Caco-2 (cell line): ENCODE measurements around the gene IFIT2. TPM values are rescaled to one million over a fixed set of nuclear protein-coding genes. Genes with fewer than 3 reads are reported as not detected.
A peak's percentile ranks its signal among the peaks of the same experiment; 100 is the strongest.

Experiments used
- BruUV-seq: library from RNA; stranded (reverse); fragments of 400-500 nt; replicated peaks from 2 replicates; lab custom pipeline; 2021; lab: Mats Ljungman, UMichigan
- CTCF ChIA-PET: fragments of 300-600 bp; sonication (Branson Sonifier 250); formaldehyde crosslinking; loops from one replicate; lab custom pipeline; 2022; ENCODE audit warnings: antibody characterized with exemption; lab: Charles Lee
- POLR2A ChIA-PET: fragments of 300-600 bp; sonication (Branson Sonifier 250); formaldehyde crosslinking; loops from one replicate; lab custom pipeline; 2022; ENCODE audit warnings: antibody characterized with exemption; lab: Charles Lee
- DNase-seq, 2 experiments: peaks; one replicate each; pipeline versions ENCODE4 v3.0.0 to v3.0.0-alpha.2; 2020 to 2022
- H3K27me3 ChIP-seq: replicated peaks from 2 replicates; pipeline ENCODE4 v1.6.0; 2011; ENCODE audit warnings: low read length; ENCODE audit not compliant: control insufficient read depth, insufficient read depth
- H3K36me3 ChIP-seq: 2 replicates; pipeline ENCODE4 v1.5.1; 2011; ENCODE audit warnings: low read length; ENCODE audit not compliant: control insufficient read depth, insufficient read depth
- H3K4me1 ChIP-seq: fragments of 250-450 bp; sonication (Bioruptor Pico); 2 replicates; pipeline ENCODE4 v1.5.1; 2020; ENCODE audit warnings: mild to moderate bottlenecking
- H3K4me3 ChIP-seq: 2 replicates; pipeline ENCODE4 v1.5.1; 2011; ENCODE audit warnings: low read depth, mild to moderate bottlenecking, control low read depth, low read length
- H3K9me3 ChIP-seq: fragments of 250-450 bp; sonication (Bioruptor Pico); 2 replicates; pipeline ENCODE4 v1.5.1; 2020; ENCODE audit warnings: mild to moderate bottlenecking, moderate library complexity
- H3K27ac Mint-ChIP-seq: one replicate; pipeline ENCODE4 v1.8.0; 2022; ENCODE audit warnings: mixed read lengths; ENCODE audit not compliant: unreplicated experiment
- H3K27me3 Mint-ChIP-seq: one replicate; pipeline ENCODE4 v1.8.0; 2022; ENCODE audit warnings: mixed read lengths; ENCODE audit not compliant: insufficient read depth, unreplicated experiment
- H3K36me3 Mint-ChIP-seq: one replicate; pipeline ENCODE4 v1.8.0; 2022; ENCODE audit warnings: mild to moderate bottlenecking, mixed read lengths; ENCODE audit not compliant: insufficient read depth, unreplicated experiment
- H3K4me1 Mint-ChIP-seq: one replicate; pipeline ENCODE4 v1.8.0; 2022; ENCODE audit warnings: low read depth, mixed read lengths; ENCODE audit not compliant: unreplicated experiment
- H3K4me3 Mint-ChIP-seq: one replicate; pipeline ENCODE4 v1.8.0; 2022; ENCODE audit warnings: mild to moderate bottlenecking, moderate library complexity, mixed read lengths; ENCODE audit not compliant: unreplicated experiment
- H3K9me3 Mint-ChIP-seq: one replicate; pipeline ENCODE4 v1.8.0; 2022; ENCODE audit warnings: mixed read lengths; ENCODE audit not compliant: unreplicated experiment
- intact Hi-C: fragments of 100-400 bp; cut with micrococcal nuclease; formaldehyde crosslinking; loops from one replicate; pipeline ENCODE4 v1.10.0; 2022; ENCODE audit not compliant: unreplicated experiment
- total RNA-seq: library from RNA; stranded (reverse); gene quantifications from 2 replicates; pipeline ENCODE4 v1.2.3, GENCODE V29; 2022
- TF ChIP-seq, protein P1 (sequence below), 2 experiments: fragments of 200-600 bp in 1 of 2; IDR thresholded peaks; 1 replicate in 1 of 2; 2 replicates in 1 of 2; pipeline versions ENCODE4 v1.5.1 to v1.8.0; 2011 to 2022; ENCODE audit warnings: antibody characterized with exemption in 1 of 2, control low read depth in 1 of 2, inconsistent platforms in 1 of 2, low read depth in 1 of 2, low read length in 1 of 2, mild to moderate bottlenecking in 1 of 2, moderate library complexity in 1 of 2; ENCODE audit not compliant: insufficient read depth in 1 of 2, severe bottlenecking in 1 of 2, unreplicated experiment in 1 of 2

The IFIT2 gene
- total RNA-seq, 1 experiment from 2014 or later: 0.43 TPM

DNA sequence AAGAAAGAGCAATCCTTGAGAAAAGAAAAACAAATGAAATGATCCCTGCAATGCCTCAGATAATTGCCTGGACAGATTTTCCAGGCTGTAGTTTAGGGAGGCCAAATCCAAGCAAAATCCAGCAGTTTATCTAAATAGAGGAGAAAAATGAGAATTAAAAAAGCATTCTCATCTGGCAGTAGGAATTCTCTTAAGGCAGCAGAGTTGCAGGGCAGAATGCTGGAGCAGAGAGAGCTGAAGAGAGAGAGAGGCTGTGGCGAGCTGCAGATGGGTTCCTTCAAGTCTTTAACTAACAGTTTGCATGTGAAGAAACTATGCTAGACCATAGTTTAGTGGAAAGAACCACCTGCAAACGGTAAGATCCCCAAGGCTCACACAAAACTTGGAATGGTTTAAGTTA is 44.3 kb upstream of the IFIT2 start:
- H3K9me3 ChIP-seq: peaks cover 10% of the 10 kb centered on the region; the same call in 1 of the 2 replicates
- no peaks in the 10 kb centered on the region for H3K27me3 ChIP-seq
- H3K27ac Mint-ChIP-seq: no peak overlapping the region
- no TSS peak for BruUV-seq
- no peaks in the 10 kb centered on the region for H3K36me3 Mint-ChIP-seq
- no peaks in the 10 kb centered on the region; the same call in 1 of the 2 replicates for H3K36me3 ChIP-seq
- CTCF ChIA-PET: no interaction called here
- TF ChIP-seq, protein P1, sequence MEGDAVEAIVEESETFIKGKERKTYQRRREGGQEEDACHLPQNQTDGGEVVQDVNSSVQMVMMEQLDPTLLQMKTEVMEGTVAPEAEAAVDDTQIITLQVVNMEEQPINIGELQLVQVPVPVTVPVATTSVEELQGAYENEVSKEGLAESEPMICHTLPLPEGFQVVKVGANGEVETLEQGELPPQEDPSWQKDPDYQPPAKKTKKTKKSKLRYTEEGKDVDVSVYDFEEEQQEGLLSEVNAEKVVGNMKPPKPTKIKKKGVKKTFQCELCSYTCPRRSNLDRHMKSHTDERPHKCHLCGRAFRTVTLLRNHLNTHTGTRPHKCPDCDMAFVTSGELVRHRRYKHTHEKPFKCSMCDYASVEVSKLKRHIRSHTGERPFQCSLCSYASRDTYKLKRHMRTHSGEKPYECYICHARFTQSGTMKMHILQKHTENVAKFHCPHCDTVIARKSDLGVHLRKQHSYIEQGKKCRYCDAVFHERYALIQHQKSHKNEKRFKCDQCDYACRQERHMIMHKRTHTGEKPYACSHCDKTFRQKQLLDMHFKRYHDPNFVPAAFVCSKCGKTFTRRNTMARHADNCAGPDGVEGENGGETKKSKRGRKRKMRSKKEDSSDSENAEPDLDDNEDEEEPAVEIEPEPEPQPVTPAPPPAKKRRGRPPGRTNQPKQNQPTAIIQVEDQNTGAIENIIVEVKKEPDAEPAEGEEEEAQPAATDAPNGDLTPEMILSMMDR (IDR thresholded peaks at IDR 0.05; ENCODE audit: insufficient read depth in 1 of 2, low read depth in 1 of 2, low read length in 1 of 2, severe bottlenecking in 1 of 2, unreplicated experiment in 1 of 2): no peak
- no peak overlapping the region for H3K4me3 Mint-ChIP-seq
- intact Hi-C loops: loop anchor here (10.0 kb wide), 1 partner anchor 447 kb away; the partner anchor contains the start of gene KIF20B
- no peaks in the 10 kb centered on the region for H3K27me3 Mint-ChIP-seq
- H3K4me1 Mint-ChIP-seq: peaks cover 11% of the 10 kb centered on the region
- H3K4me3 ChIP-seq: no peak overlapping the region
- peaks cover 24% of the 10 kb centered on the region for H3K4me1 ChIP-seq
- H3K9me3 Mint-ChIP-seq: peaks cover 13% of the 10 kb centered on the region
- DNase-seq: no peak
- POLR2A ChIA-PET: no interaction called here

DNA sequence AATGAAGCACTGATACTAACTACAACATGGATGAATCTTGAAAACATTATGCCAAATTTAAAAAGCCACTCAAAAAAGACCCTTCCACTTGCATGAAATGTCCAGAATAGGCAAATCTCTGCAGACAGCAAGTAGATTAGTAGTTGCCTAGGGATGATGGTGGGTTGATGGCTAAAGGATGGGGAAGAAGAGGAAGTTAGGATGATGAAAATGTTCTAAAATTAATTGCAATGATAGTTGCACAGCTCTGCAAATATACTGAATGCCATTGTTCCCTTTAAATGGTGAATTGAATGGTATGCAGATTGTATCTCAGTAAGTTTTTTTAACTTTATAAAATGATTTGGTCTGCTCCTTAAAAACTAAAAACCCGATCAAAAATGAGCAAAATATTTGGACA is 43.0 kb upstream of the IFIT2 start:
- Histone ChIP-seq H3K9me3 (peaks cover 6% of the 10 kb centered on the region; the same call in 1 of the 2 replicates), H3K27me3 (no peaks in the 10 kb centered on the region), H3K36me3 (no peaks in the 10 kb centered on the region; the same call in 1 of the 2 replicates), H3K4me1 (peaks cover 35% of the 10 kb centered on the region), H3K4me3 (no peak overlapping the region)
- H3K4me3 Mint-ChIP-seq: no peak overlapping the region
- intact Hi-C loops: loop anchor here (10.0 kb wide), 1 partner anchor 446 kb away; the partner anchor contains the start of gene KIF20B
- H3K4me1 Mint-ChIP-seq: peaks cover 14% of the 10 kb centered on the region
- POLR2A ChIA-PET: no interaction called here
- BruUV-seq: no TSS peak
- CTCF ChIA-PET: no interaction called here
- H3K36me3 Mint-ChIP-seq: no peaks in the 10 kb centered on the region
- no peak for DNase-seq
- TF ChIP-seq, protein P1 (IDR thresholded peaks at IDR 0.05; ENCODE audit: insufficient read depth in 1 of 2, low read depth in 1 of 2, low read length in 1 of 2, severe bottlenecking in 1 of 2, unreplicated experiment in 1 of 2): no peak
- H3K9me3 Mint-ChIP-seq: peaks cover 13% of the 10 kb centered on the region
- no peaks in the 10 kb centered on the region for H3K27me3 Mint-ChIP-seq
- no peak overlapping the region for H3K27ac Mint-ChIP-seq

DNA sequence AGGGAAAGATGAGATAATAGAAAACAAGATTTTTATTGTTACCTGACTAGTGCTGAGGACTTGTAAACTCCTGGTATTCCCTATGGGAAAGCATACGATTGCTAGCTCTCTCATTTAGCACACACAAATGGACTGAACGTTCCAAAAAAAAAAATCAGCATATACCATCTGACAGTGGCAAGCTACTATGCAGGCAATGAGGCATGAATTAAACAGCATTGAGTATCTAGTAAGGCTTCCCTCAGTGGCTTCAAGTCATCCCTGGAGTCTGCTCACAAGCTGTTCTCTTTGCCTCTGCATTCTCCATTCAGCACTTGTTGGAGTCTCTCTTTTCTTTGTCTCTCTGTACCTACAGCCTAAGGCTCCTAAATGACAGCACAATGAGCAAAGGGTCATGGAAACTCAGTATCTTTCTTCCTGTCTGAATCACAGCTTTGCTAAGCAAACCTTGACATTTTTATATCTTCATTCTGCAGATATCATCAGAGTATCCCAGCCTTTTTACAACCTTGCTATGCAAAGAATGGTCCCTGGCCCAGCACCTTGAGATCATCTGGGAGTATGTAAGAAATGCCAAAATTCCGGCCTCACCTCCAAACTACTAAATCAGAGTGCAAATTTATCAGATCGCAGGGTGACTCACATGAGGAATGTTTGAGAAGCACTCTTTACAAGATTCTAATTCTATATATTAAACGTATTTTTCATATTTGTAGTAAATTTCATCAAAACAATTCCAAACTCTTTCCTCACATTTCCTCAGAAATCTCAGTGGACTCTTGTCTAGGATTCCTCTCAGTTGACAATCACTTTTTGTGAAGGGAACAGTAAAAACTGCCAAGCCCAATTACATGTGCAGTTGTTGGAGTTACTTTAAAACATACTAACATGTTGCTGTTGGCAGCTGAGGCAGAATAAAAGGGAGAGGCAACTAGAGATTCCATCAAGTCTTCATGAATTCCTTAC is 39.5 kb upstream of the IFIT2 start:
- Histone ChIP-seq H3K4me1 (peaks cover 35% of the 10 kb centered on the region), H3K4me3 (no peak overlapping the region), H3K9me3 (peaks cover 9% of the 10 kb centered on the region; the same call in 1 of the 2 replicates), H3K27me3 (no peaks in the 10 kb centered on the region), H3K36me3 (no peaks in the 10 kb centered on the region)
- peak; percentile 37 to 62 for DNase-seq
- Mint-ChIP-seq H3K36me3 (no peaks in the 10 kb centered on the region), H3K27me3 (no peaks in the 10 kb centered on the region), H3K9me3 (no peaks in the 10 kb centered on the region), H3K4me3 (no peak overlapping the region), H3K27ac (peak overlapping the region; percentile 63), H3K4me1 (peaks cover 20% of the 10 kb centered on the region)
- BruUV-seq: TSS peak; percentile 91
- ChIA-PET CTCF (interaction anchor here (0.6 kb wide), 1 partner anchor 78 kb away, joined by 3 read pairs; no protein-coding TSS in a partner anchor), POLR2A (interaction anchor here (1.0 to 1.1 kb wide), 2 partner anchors 10 to 90 kb away, joined by 3 read pairs; partner anchors contain the start of gene LIPA)
- TF ChIP-seq, protein P1 (IDR thresholded peaks at IDR 0.05; ENCODE audit: insufficient read depth in 1 of 2, low read depth in 1 of 2, low read length in 1 of 2, severe bottlenecking in 1 of 2, unreplicated experiment in 1 of 2): no peak
- intact Hi-C loops: no loop called here
